ENCODE results near the gene DCAF5.

DNA sequence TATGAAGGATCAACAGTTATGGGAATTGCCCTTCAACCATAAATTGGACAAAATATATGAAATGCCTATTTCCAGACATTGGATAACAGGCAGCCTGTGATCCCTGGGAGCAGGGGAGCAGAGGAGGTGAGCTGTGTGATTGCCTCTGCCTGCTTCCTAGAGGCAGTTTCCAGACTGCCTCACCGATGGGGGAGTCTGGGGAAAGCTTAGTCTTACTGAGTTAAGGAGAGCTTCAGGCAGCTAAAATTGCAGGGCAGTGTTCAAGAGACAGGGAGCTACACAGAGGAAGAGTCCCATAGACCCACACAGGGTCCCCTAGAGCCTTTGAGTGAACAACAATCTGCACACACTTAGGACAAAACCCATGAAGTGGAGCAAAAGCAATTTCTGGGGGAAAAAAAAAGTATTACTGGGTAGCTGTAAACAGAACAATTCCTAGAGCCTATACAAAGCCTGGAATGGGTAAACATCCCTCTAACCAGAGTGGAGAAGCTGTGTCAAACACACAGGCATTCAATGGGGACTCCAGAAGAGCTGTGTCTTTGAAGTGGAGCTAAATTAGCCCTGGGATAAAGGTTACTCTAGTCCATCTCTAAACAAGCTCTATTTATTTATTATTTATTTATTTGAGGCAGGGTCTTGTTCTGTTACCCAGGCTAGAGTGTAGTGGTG, 125.5 kb downstream of the DCAF5 start:
- TF ChIP-seq, protein P1, sequence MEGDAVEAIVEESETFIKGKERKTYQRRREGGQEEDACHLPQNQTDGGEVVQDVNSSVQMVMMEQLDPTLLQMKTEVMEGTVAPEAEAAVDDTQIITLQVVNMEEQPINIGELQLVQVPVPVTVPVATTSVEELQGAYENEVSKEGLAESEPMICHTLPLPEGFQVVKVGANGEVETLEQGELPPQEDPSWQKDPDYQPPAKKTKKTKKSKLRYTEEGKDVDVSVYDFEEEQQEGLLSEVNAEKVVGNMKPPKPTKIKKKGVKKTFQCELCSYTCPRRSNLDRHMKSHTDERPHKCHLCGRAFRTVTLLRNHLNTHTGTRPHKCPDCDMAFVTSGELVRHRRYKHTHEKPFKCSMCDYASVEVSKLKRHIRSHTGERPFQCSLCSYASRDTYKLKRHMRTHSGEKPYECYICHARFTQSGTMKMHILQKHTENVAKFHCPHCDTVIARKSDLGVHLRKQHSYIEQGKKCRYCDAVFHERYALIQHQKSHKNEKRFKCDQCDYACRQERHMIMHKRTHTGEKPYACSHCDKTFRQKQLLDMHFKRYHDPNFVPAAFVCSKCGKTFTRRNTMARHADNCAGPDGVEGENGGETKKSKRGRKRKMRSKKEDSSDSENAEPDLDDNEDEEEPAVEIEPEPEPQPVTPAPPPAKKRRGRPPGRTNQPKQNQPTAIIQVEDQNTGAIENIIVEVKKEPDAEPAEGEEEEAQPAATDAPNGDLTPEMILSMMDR (conservative IDR thresholded peaks at IDR 0.05; ENCODE audit: low read depth, low read length) = no peak
- no peak for TF ChIP-seq EZH2 (IDR thresholded peaks at IDR 0.05; ENCODE audit: borderline replicate concordance, low read depth, low read length, poor library complexity, severe bottlenecking)

Measured in A673 (cell line).